Keratinocyte (primary cell): ENCODE data around the gene TRMT61A.

ENCODE experiments used
- CTCF ChIP-seq, 3 experiments: IDR thresholded peaks in 1 of 3; conservative IDR thresholded peaks in 1 of 3; optimal IDR thresholded peaks in 1 of 3; 2 replicates in 2 of 3; 3 replicates in 1 of 3; pipeline versions ENCODE3 to v1.5.1; 2011; ENCODE audit warnings: low read length in 3 of 3, mild to moderate bottlenecking in 3 of 3, moderate library complexity in 2 of 3, control low read depth in 1 of 3, inconsistent platforms in 1 of 3; ENCODE audit not compliant: insufficient read depth in 2 of 3; ENCODE audit errors: extremely low read depth in 1 of 3
- EZH2 ChIP-seq: IDR thresholded peaks from one replicate; pipeline ENCODE4 v1.6.1; 2012; ENCODE audit warnings: inconsistent platforms, mild to moderate bottlenecking, low read length, moderate library complexity

GRCh38 chr14:103520269-103520656 is 8.7 kb upstream of the TRMT61A start:
- TF ChIP-seq EZH2 (no peak), CTCF (optimal IDR thresholded peaks at IDR 0.05 in 1 of 3, IDR thresholded peaks at IDR 0.05 in 1 of 3, conservative IDR thresholded peaks at IDR 0.05 in 1 of 3; ENCODE audit: extremely low read depth in 1 of 3, insufficient read depth in 2 of 3, low read length in 3 of 3) (no peak)
